ENCODE results near the gene MAGOH.

DNA sequence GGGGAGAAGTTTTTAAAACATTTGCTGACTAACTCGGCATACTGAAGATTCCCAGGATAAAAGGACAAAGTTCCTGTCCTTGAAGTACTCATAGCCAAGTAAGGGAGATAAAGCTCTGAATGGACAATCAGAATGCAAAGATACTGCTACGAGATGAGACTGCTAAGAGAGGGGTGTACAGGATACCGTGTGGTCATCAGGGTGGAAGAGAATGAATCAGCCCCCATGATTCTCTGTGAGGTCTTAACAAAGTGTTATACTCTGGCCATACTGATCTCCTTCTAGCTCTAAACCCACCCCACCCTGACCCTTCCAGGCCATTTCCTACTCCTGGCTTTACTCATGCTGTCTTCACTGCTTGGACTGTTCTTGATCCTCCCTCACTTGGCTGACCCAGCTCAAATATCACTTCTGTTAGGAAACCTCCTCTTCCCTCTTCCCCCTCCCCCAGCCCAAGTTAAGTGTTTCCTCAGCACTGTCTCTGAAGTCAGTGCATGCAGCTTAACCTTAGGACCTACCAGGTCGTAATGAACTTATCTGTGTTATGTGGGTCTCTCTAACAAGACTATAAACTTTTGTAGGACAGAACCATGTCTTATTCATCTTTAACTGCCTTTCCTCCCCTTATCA is 15.8 kb upstream of the MAGOH start:
- no peak for TF ChIP-seq POLR2A (IDR thresholded peaks at IDR 0.05; ENCODE audit: extremely low read depth, insufficient read length)
- TF ChIP-seq, protein P1, sequence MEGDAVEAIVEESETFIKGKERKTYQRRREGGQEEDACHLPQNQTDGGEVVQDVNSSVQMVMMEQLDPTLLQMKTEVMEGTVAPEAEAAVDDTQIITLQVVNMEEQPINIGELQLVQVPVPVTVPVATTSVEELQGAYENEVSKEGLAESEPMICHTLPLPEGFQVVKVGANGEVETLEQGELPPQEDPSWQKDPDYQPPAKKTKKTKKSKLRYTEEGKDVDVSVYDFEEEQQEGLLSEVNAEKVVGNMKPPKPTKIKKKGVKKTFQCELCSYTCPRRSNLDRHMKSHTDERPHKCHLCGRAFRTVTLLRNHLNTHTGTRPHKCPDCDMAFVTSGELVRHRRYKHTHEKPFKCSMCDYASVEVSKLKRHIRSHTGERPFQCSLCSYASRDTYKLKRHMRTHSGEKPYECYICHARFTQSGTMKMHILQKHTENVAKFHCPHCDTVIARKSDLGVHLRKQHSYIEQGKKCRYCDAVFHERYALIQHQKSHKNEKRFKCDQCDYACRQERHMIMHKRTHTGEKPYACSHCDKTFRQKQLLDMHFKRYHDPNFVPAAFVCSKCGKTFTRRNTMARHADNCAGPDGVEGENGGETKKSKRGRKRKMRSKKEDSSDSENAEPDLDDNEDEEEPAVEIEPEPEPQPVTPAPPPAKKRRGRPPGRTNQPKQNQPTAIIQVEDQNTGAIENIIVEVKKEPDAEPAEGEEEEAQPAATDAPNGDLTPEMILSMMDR (IDR thresholded peaks at IDR 0.05; ENCODE audit: low read depth, low read length) = no peak
- TF ChIP-seq MYC (IDR thresholded peaks at IDR 0.05; ENCODE audit: low read depth, low read length) = no peak
- TF ChIP-seq MAX (IDR thresholded peaks at IDR 0.05; ENCODE audit: low read depth, low read length) = no peak
